KMS-11 (cell line): ENCODE data around the gene NCBP3.

Experiments used
- H2AFZ ChIP-seq: fragments of 200-600 bp; sonication (generic); 2 replicates; pipeline ENCODE4 v1.6.1; 2016; ENCODE audit warnings: antibody characterized with exemption, mixed run types, low read depth
- H3K27ac ChIP-seq: fragments of 200-600 bp; sonication (generic); 2 replicates; pipeline ENCODE4 v1.6.1; 2016; ENCODE audit warnings: mild to moderate bottlenecking, mixed run types
- H3K27me3 ChIP-seq: fragments of 200-600 bp; sonication (generic); 2 replicates; pipeline ENCODE4 v1.6.1; 2017; ENCODE audit warnings: mild to moderate bottlenecking, low read depth, mixed run types, moderate library complexity; ENCODE audit not compliant: insufficient read depth
- H3K36me3 ChIP-seq: fragments of 200-600 bp; sonication (generic); 2 replicates; pipeline ENCODE4 v1.6.1; 2017; ENCODE audit warnings: mild to moderate bottlenecking, mixed run types; ENCODE audit not compliant: insufficient read depth
- H3K4me1 ChIP-seq: fragments of 200-600 bp; sonication (generic); 2 replicates; pipeline ENCODE4 v1.6.1; 2016; ENCODE audit warnings: mild to moderate bottlenecking, low read depth, mixed run types; ENCODE audit not compliant: poor library complexity, severe bottlenecking
- H3K4me2 ChIP-seq: fragments of 200-600 bp; sonication (generic); 2 replicates; pipeline ENCODE4 v1.7.0; 2016; ENCODE audit warnings: mild to moderate bottlenecking, mixed run types
- H3K4me3 ChIP-seq: fragments of 200-600 bp; sonication (generic); IDR thresholded peaks from 2 replicates; pipeline ENCODE4 v1.6.1; 2017; ENCODE audit warnings: low read depth, low read length, mixed read lengths; ENCODE audit not compliant: insufficient read depth
- H3K79me2 ChIP-seq: fragments of 200-600 bp; sonication (generic); 2 replicates; pipeline ENCODE4 v1.6.1; 2016; ENCODE audit warnings: low read depth, mixed run types; ENCODE audit not compliant: insufficient read depth
- H3K9ac ChIP-seq: fragments of 200-600 bp; sonication (generic); 2 replicates; pipeline ENCODE4 v1.6.1; 2016; ENCODE audit warnings: mild to moderate bottlenecking, mixed run types
- H4K20me1 ChIP-seq: fragments of 200-600 bp; sonication (generic); 2 replicates; pipeline ENCODE4 v1.6.1; 2016; ENCODE audit warnings: mild to moderate bottlenecking, mixed run types; ENCODE audit not compliant: insufficient read depth
- CTCF ChIP-seq: fragments of 200-600 bp; sonication (generic); conservative IDR thresholded peaks from 2 replicates; pipeline ENCODE4 v1.6.1; 2017; ENCODE audit warnings: low read depth, mild to moderate bottlenecking, antibody characterized with exemption, low read length, moderate library complexity, mixed read lengths

Gene NCBP3

DNA sequence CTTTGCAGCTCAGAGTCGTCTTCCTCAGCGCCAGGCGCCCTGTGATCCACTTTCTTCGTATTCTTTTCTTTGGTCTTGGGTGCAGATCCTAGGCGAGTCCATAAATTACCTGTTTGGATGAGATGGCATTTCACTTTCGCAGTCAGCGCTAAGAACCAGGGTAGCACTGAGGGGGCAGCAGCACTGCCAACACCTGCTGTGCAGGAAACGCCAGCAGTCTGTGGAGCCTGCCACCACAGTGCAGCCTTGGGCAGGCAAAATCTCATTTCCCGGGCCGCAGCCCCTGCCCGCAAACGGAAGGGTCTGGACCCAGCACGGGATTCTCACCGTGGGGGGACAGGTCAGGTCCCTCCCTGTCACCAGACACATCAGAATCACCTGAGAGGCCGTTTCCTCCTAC, 32.9 kb downstream of the NCBP3 start:
- H3K4me3 ChIP-seq = no peak overlapping the region
- H3K9ac ChIP-seq = no peak overlapping the region
- no peaks in the 10 kb centered on the region for H4K20me1 ChIP-seq
- H3K27ac ChIP-seq = no peak overlapping the region
- no peak overlapping the region for H3K4me2 ChIP-seq
- H3K36me3 ChIP-seq = no peaks in the 10 kb centered on the region
- no peaks in the 10 kb centered on the region for H3K4me1 ChIP-seq
- H2AFZ ChIP-seq = no peak overlapping the region
- TF ChIP-seq CTCF = no peak
- H3K79me2 ChIP-seq = no peaks in the 10 kb centered on the region
- no peaks in the 10 kb centered on the region for H3K27me3 ChIP-seq

- no peaks in the 10 kb centered on the region for H4K20me1 ChIP-seq
- no peaks in the 10 kb centered on the region for H3K79me2 ChIP-seq
- no peak overlapping the region for H2AFZ ChIP-seq
- H3K36me3 ChIP-seq = no peaks in the 10 kb centered on the region
- H3K9ac ChIP-seq = no peak overlapping the region
- no peak overlapping the region for H3K4me2 ChIP-seq
- no peaks in the 10 kb centered on the region for H3K4me1 ChIP-seq
- H3K4me3 ChIP-seq = no peak overlapping the region
- no peak for TF ChIP-seq CTCF
- no peaks in the 10 kb centered on the region for H3K27me3 ChIP-seq
- no peak overlapping the region for H3K27ac ChIP-seq
These were observed 33.3 kb downstream of the NCBP3 start for GRCh38 chr17:3812771-3813170.

DNA sequence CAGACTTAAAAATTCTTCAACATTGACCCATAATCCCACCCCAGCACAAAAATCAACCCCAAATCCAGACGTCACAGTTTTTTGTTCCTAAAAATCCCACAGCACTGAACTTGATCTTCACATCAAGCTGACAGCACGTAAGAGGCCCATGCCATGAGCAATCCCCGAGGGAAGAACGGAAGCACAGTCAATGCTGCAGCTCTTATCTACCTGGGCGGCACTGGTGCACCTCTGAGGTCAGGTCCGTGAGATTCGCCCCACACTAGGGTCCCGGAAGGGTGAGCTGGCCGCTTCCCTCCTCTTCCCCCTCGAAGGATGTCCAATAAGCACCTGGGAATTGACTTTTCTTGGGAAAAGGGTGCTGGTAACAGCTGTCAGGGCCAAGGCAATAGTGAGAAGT, 33.8 kb downstream of the NCBP3 start:
- no peak for TF ChIP-seq CTCF
- Histone ChIP-seq H3K4me2 (no peak overlapping the region), H3K36me3 (no peaks in the 10 kb centered on the region), H3K4me3 (no peak overlapping the region), H3K27me3 (no peaks in the 10 kb centered on the region), H3K79me2 (no peaks in the 10 kb centered on the region), H3K9ac (no peak overlapping the region), H4K20me1 (no peaks in the 10 kb centered on the region), H3K4me1 (no peaks in the 10 kb centered on the region), H3K27ac (no peak overlapping the region), H2AFZ (no peak overlapping the region)

DNA sequence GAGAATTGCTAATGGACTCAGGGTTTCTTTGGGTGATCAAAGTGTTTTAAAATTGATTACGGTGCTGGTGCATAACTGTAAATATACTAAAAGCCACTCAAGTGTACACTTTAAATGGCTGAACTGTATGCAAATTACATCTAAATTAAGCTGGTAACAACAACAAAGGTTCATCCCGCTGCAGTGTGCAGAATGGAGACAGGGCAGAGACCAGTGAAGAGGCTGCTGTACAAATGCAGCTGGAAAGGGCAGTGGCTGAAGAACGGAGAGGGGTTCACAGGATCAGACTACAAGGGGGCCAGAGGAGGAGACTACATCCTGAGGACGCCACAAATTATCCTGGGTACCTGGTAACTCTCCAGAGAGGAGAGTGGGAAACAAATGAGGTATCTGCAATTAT, 36.0 kb downstream of the NCBP3 start:
- Histone ChIP-seq H3K27ac (no peak overlapping the region), H3K36me3 (no peaks in the 10 kb centered on the region), H3K27me3 (no peaks in the 10 kb centered on the region), H4K20me1 (no peaks in the 10 kb centered on the region), H3K9ac (no peak overlapping the region), H3K4me3 (no peak overlapping the region), H3K79me2 (no peaks in the 10 kb centered on the region), H2AFZ (no peak overlapping the region), H3K4me1 (no peaks in the 10 kb centered on the region), H3K4me2 (no peak overlapping the region)
- TF ChIP-seq CTCF = no peak

GRCh38 chr17:3809135-3809534, 36.9 kb downstream of the NCBP3 start:
- no peaks in the 10 kb centered on the region for H3K36me3 ChIP-seq
- H3K27ac ChIP-seq = no peak overlapping the region
- no peak overlapping the region for H3K9ac ChIP-seq
- H3K4me1 ChIP-seq = no peaks in the 10 kb centered on the region
- TF ChIP-seq CTCF = no peak
- H3K4me3 ChIP-seq = no peak overlapping the region
- H3K79me2 ChIP-seq = no peaks in the 10 kb centered on the region
- H3K27me3 ChIP-seq = no peaks in the 10 kb centered on the region
- no peak overlapping the region for H3K4me2 ChIP-seq
- H4K20me1 ChIP-seq = no peaks in the 10 kb centered on the region
- no peak overlapping the region for H2AFZ ChIP-seq
